H54 (cell line): ENCODE measurements around the gene CBR3.

Source experiments
- DNase-seq: peaks from one replicate; pipeline ENCODE4 v3.0.0; 2011; ENCODE audit warnings: low spot score, mixed read lengths; ENCODE audit not compliant: insufficient read length
- FAIRE-seq: peaks from 3 replicates; lab custom pipeline; 2011; peaks lifted over from hg19 to GRCh38; lab: Jason Lieb, UNC
- POLR2A ChIP-seq: IDR thresholded peaks from 2 replicates; pipeline ENCODE4 v1.6.1; 2011; ENCODE audit warnings: low read depth, mild to moderate bottlenecking, low read length

The CBR3 gene

DNA sequence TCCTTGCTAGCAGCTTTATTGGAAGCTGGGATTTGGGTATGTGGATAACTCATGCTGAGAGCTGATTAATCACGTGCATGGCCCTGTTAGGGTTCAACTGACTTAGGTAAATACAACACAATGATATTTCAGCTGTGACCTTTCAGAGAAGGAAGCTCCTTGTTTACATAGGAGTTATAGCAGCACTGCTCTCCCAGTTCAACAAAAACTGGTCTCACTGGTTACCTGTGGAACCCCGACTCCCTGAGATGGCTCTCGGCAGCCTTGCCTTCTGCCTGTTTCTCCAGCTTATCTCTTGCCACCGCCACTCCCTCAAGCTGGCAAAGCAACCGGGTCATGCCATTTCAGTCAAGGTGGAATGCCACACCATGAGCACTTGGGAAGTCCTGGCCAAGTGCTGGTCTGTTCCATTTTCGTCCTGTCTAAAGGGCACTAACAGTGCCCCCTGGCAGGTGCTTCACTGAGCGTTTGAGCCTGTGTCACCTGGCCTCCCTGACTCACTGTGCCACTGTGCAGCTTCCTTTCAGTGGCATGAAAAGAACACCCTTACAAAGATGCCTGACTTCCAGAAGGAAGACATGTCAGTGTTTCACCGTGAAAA, 53.3 kb downstream of the CBR3 start:
- no peak for DNase-seq
- no peak for FAIRE-seq
- TF ChIP-seq POLR2A: no peak

GRCh38 chr21:36188937-36189336, 54.1 kb downstream of the CBR3 start:
- FAIRE-seq (no peak), DNase-seq (no peak)

GRCh38 chr21:36190736-36191135, 55.9 kb downstream of the CBR3 start:
- TF ChIP-seq POLR2A: no peak
- DNase-seq (no peak), FAIRE-seq (no peak)

More at GRCh38 chr21:36188937-36189336, 54.1 kb downstream of the CBR3 start:
- TF ChIP-seq POLR2A: no peak

GRCh38 chr21:36193200-36193599, 58.3 kb downstream of the CBR3 start:
- DNase-seq (no peak), FAIRE-seq (no peak)
- TF ChIP-seq POLR2A: no peak

DNA sequence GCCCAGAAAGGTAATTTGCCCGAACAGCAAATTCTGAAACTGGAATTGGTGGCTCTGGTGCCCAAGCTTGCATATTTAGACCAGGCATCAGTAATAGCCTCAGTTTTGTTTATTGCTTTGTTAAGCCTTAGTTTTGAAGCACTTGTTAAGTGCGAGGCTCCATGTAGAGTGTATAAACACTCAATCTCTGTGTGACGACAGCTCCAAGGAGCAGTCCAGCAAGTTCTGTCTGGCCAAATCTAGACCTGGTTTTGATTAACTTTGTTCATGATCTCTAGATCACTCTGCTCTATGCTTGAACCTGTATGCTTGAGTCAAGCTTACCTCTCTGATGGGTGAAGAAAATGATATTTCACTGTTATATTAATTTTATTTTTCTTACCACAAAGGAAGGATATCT, 59.1 kb downstream of the CBR3 start:
- DNase-seq: no peak
- no peak for FAIRE-seq
- TF ChIP-seq POLR2A: no peak

DNA sequence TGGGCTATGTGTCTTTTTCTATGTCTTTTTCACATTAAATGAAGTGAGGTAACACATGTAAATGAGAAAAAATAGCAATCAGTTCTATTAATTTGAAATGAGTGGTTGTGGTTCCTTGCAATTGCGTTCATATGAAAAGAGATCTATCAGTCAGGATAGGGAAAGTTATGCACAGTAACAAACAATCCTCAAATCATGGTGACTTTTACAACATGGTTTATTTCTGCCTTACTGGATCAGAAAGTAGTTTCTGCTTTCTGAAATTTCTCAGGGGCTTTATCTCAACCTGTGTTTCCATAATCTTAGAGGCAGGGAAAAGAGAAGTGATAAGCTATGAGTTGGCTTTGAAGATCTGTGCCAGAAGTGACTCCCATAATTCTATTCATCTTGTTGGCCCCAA, 60.7 kb downstream of the CBR3 start:
- TF ChIP-seq POLR2A: no peak
- no peak for FAIRE-seq
- no peak for DNase-seq
